OCI-LY3 (cell line): Measurements from ENCODE around the gene POC1B.

Experiments
- CTCF ChIP-seq: fragments of 200-600, 300-600 bp; sonication (generic); IDR thresholded peaks from 2 replicates; pipeline ENCODE4 v1.5.1; 2014; ENCODE audit warnings: antibody characterized with exemption, low read length, low read depth
- EZH2phosphoT487 ChIP-seq: fragments of 200-600 bp; shearing (Covaris generic); IDR thresholded peaks from 2 replicates; pipeline ENCODE4 v1.6.1; 2018; ENCODE audit warnings: antibody characterized with exemption, mixed run types, low read depth

GRCh38 chr12:89513544-89513943 is 12.3 kb downstream of the POC1B start:
- TF ChIP-seq CTCF (no peak), EZH2phosphoT487 (no peak)
